Panc1 (cell line): ENCODE data around the gene CETP.

Source experiments
- POLR2AphosphoS5 ChIP-seq: IDR thresholded peaks from 2 replicates; pipeline ENCODE4 v1.6.1; 2012; ENCODE audit warnings: mild to moderate bottlenecking, low read depth, low read length, moderate library complexity
- SIN3A ChIP-seq: IDR thresholded peaks from 2 replicates; pipeline ENCODE4 v1.6.1; 2012; ENCODE audit warnings: low read depth, mild to moderate bottlenecking, low read length, moderate library complexity, borderline replicate concordance; ENCODE audit not compliant: insufficient read depth
- TF ChIP-seq, protein P1 (sequence below): fragments of 450-650 bp; IDR thresholded peaks from 2 replicates; pipeline ENCODE4 v1.5.1; 2017; ENCODE audit warnings: mild to moderate bottlenecking

DNA sequence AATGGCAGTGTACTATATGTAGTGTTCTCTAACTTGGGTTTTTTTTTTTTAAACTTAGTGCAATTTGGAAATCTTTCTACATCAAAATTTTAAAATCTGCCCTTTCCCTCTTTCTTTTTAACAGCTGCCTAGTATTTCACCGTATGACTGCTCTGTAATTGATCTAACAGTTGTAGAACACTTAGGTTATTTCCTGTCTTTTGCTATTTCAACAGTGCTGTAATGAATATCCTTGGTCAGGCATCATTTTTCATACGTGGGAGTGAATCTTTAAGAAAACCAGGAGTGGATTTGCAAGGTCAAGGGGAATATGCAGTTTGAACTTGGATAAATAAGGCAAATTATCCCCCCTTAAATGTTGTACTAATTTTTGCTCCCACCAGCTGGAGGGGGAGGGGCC is 31.5 kb downstream of the CETP start:
- TF ChIP-seq, protein P1, sequence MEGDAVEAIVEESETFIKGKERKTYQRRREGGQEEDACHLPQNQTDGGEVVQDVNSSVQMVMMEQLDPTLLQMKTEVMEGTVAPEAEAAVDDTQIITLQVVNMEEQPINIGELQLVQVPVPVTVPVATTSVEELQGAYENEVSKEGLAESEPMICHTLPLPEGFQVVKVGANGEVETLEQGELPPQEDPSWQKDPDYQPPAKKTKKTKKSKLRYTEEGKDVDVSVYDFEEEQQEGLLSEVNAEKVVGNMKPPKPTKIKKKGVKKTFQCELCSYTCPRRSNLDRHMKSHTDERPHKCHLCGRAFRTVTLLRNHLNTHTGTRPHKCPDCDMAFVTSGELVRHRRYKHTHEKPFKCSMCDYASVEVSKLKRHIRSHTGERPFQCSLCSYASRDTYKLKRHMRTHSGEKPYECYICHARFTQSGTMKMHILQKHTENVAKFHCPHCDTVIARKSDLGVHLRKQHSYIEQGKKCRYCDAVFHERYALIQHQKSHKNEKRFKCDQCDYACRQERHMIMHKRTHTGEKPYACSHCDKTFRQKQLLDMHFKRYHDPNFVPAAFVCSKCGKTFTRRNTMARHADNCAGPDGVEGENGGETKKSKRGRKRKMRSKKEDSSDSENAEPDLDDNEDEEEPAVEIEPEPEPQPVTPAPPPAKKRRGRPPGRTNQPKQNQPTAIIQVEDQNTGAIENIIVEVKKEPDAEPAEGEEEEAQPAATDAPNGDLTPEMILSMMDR = no peak
- no peak for TF ChIP-seq SIN3A
- no peak for TF ChIP-seq POLR2AphosphoS5
